ENCODE data around the gene TEX12.

GRCh38 chr11:112156153-112156955, 10.8 kb upstream of the TEX12 start:
- TF ChIP-seq CTCF (IDR thresholded peaks at IDR 0.05) (no peak), POLR2A (IDR thresholded peaks at IDR 0.05) (no peak)
